ENCODE data around the gene FRMD6. TPM values are rescaled to one million over a fixed set of nuclear protein-coding genes. Genes with fewer than 3 reads are reported as not detected.

FRMD6 gene
- total and polyA plus RNA-seq, 9 donors = 15.3 to 79.2 (median 33.3) TPM

DNA sequence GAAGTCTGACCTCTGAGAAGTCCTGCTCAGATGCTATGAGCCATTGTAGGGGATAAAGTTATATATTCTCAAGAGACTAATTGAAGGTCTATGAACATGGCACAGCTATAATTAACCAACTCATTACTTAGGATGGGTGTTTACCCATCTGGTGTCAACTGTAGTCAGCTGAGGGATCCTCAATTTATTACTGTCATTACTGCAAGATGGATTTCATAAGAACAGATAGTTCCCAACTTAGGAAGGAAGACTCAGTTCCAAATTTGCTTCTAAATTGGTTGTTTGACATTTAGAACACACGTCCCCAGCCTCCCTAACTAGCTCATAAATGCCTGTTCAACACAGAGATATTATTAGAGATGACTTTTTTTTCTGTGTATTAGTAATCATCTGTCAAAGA lies 81.4 kb downstream of the FRMD6 start:
- H3K4me3 ChIP-seq = no peak overlapping the region
- H3K36me3 ChIP-seq = no peaks in the 10 kb centered on the region
- intact Hi-C loops (cut with DNase I) = no loop called here
- H3K9me3 ChIP-seq = no peaks in the 10 kb centered on the region
- no peaks in the 10 kb centered on the region for H3K4me1 ChIP-seq (ENCODE audit: insufficient read depth)
- 52 to 71% (median 70%) methylated on average over 1 of the region's 1 CpG for WGBS, 3 donors
- no peaks in the 10 kb centered on the region for H3K27me3 ChIP-seq
- no peak overlapping the region for H3K27ac ChIP-seq
- no peak for DNase-seq
- TF ChIP-seq CTCF (IDR thresholded peaks at IDR 0.05) = no peak
- no peak for TF ChIP-seq EP300 (IDR thresholded peaks at IDR 0.05)
- TF ChIP-seq POLR2A (IDR thresholded peaks at IDR 0.05) = no peak

GRCh38 chr14:51735851-51736250 lies 84.1 kb downstream of the FRMD6 start:
- no peaks in the 10 kb centered on the region for H3K9me3 ChIP-seq
- intact Hi-C loops (cut with DNase I) = no loop called here
- TF ChIP-seq POLR2A (IDR thresholded peaks at IDR 0.05) (no peak), EP300 (IDR thresholded peaks at IDR 0.05) (no peak), CTCF (IDR thresholded peaks at IDR 0.05) (no peak)
- 72 to 87% (median 86%) methylated on average over 4 of the region's 4 CpGs for WGBS, 3 donors
- no peak for DNase-seq
- H3K36me3 ChIP-seq = no peaks in the 10 kb centered on the region
- no peaks in the 10 kb centered on the region for H3K4me1 ChIP-seq (ENCODE audit: insufficient read depth)
- no peak overlapping the region for H3K4me3 ChIP-seq
- no peaks in the 10 kb centered on the region for H3K27me3 ChIP-seq
- no peak overlapping the region for H3K27ac ChIP-seq

GRCh38 chr14:51738754-51739153 lies 87.0 kb downstream of the FRMD6 start:
- no peak for TF ChIP-seq CTCF (IDR thresholded peaks at IDR 0.05)
- no peak for TF ChIP-seq EP300 (IDR thresholded peaks at IDR 0.05)
- H3K9me3 ChIP-seq = no peaks in the 10 kb centered on the region
- no peaks in the 10 kb centered on the region for H3K36me3 ChIP-seq
- H3K4me1 ChIP-seq (ENCODE audit: insufficient read depth) = no peaks in the 10 kb centered on the region
- H3K4me3 ChIP-seq = no peak overlapping the region
- intact Hi-C loops (cut with DNase I) = no loop called here
- DNase-seq = no peak
- no peaks in the 10 kb centered on the region for H3K27me3 ChIP-seq
- no peak overlapping the region for H3K27ac ChIP-seq
- WGBS, 3 donors = 60 to 71% (median 61%) methylated on average over 8 of the region's 8 CpGs

GRCh38 chr14:51743588-51744000 lies 91.9 kb downstream of the FRMD6 start:
- intact Hi-C loops (cut with DNase I) = no loop called here
- H3K4me3 ChIP-seq = no peak overlapping the region
- WGBS, 3 donors = 73 to 80% (median 79%) methylated on average over 22 to 23 of the region's 23 CpGs
- H3K36me3 ChIP-seq = no peaks in the 10 kb centered on the region
- H3K4me1 ChIP-seq (ENCODE audit: insufficient read depth) = no peaks in the 10 kb centered on the region
- TF ChIP-seq POLR2A (IDR thresholded peaks at IDR 0.05) (no peak), EP300 (IDR thresholded peaks at IDR 0.05) (no peak), CTCF (IDR thresholded peaks at IDR 0.05) (no peak)
- no peak for DNase-seq
- H3K27ac ChIP-seq = no peak overlapping the region
- H3K27me3 ChIP-seq = no peaks in the 10 kb centered on the region
- no peaks in the 10 kb centered on the region for H3K9me3 ChIP-seq

Data from ovary (tissue), 9 donors.